Transverse colon (tissue), 4 donors: ENCODE results near the gene TMEM128. TPM values are rescaled to one million over a fixed set of nuclear protein-coding genes. Genes with fewer than 3 reads are reported as not detected.
"Not testable (repeated sequence)": the region's sequence is repeated elsewhere in the genome, so short reads cannot be mapped to it uniquely, and the experiment has no call there.

Source experiments
- DNase-seq: peaks from one replicate; pipeline ENCODE4 v3.0.0-alpha.2; 2019
- H3K27ac ChIP-seq, 4 donors: fragments of 200-600 bp; sonication (generic); 2 replicates each; pipeline ENCODE4 v1.5.1; 2016 to 2018; ENCODE audit warnings: inconsistent platforms in 4 of 4
- H3K27me3 ChIP-seq: fragments of 200-600 bp; sonication (generic); 2 replicates; pipeline ENCODE4 v1.5.1; 2017; ENCODE audit warnings: inconsistent platforms
- H3K36me3 ChIP-seq, 4 donors: fragments of 200-600 bp; sonication (generic); 2 replicates each; pipeline ENCODE4 v1.5.1; 2017 to 2019; ENCODE audit warnings: inconsistent platforms in 4 of 4
- H3K4me1 ChIP-seq, 4 donors: fragments of 200-600 bp; sonication (generic); 2 replicates each; pipeline ENCODE4 v1.5.1; 2017 to 2020; ENCODE audit warnings: inconsistent platforms in 4 of 4
- H3K4me3 ChIP-seq, 4 donors: fragments of 200-600 bp; sonication (generic); 1 replicate in 1 of 4; 2 replicates in 3 of 4; pipeline versions ENCODE4 v1.5.1 to v1.6.1; 2017 to 2019; ENCODE audit warnings: inconsistent platforms in 4 of 4
- H3K9me3 ChIP-seq, 2 donors: fragments of 200-600 bp; sonication (generic); 2 replicates each; pipeline ENCODE4 v1.5.1; 2017 to 2019; ENCODE audit warnings: inconsistent platforms in 2 of 2
- CTCF ChIP-seq, 5 experiments: fragments of 200-600 bp in 3 of 5; fragments of 450-650 bp in 2 of 5; sonication (generic) in 3 of 5; IDR thresholded peaks; 1 replicate in 2 of 5; 2 replicates in 3 of 5; pipeline ENCODE4 v1.5.1; 2016 to 2017; ENCODE audit warnings: antibody characterized with exemption in 5 of 5, inconsistent platforms in 3 of 5, mild to moderate bottlenecking in 2 of 5, moderate library complexity in 1 of 5
- EP300 ChIP-seq: sonication (generic); formaldehyde crosslinking; IDR thresholded peaks from one replicate; pipeline ENCODE4 v1.6.1; 2017; ENCODE audit warnings: antibody characterized with exemption, low read depth
- POLR2A ChIP-seq: fragments of 450-650 bp; IDR thresholded peaks from one replicate; pipeline ENCODE4 v1.6.1; 2016; ENCODE audit warnings: antibody characterized with exemption, mild to moderate bottlenecking, moderate library complexity
- POLR2AphosphoS5 ChIP-seq, 3 donors: sonication (generic); formaldehyde crosslinking; IDR thresholded peaks; one replicate each; pipeline ENCODE4 v1.6.1; 2016; ENCODE audit warnings: antibody characterized with exemption in 3 of 3
- WGBS, 2 donors: methylation state at CpG; one replicate each; pipeline ENCODE4 v1.1.5; 2018; ENCODE audit warnings: low coverage in 1 of 2; 5-methylcytosine and 5-hydroxymethylcytosine counted together
- in situ Hi-C, 4 donors: fragments of 200-750 bp; cut with MboI; loops; one replicate each; pipeline versions ENCODE4 v1.15.0 to v1.15.1; 2017; ENCODE audit warnings: low sequenced_read_pairs in 3 of 4, low pct_ligation_motif_present in 1 of 4, low pct_unique_long_range_greater_than_20kb in 1 of 4
- intact Hi-C: fragments of 100-400 bp; cut with DNase I; formaldehyde crosslinking; loops from one replicate; pipeline ENCODE4 v1.15.1; 2023; ENCODE audit warnings: low total_unique reads
- total RNA-seq, 4 donors: library from RNA; depleted of rRNA; stranded (reverse); fragments of >200 nt; gene quantifications; one replicate each; pipeline ENCODE4 v1.1.0, GENCODE V29; 2016

Gene TMEM128
- total RNA-seq, 4 donors from 2014 or later, result 8.8 to 22.0 (median 14.4) TPM

- no peaks in the 10 kb centered on the region for H3K4me1 ChIP-seq
- H3K36me3 ChIP-seq, result no peaks in the 10 kb centered on the region
- in situ Hi-C loops, result no loop called here
- 76 to 83% methylated on average over 2 to 10 of the region's 10 CpGs for WGBS, 2 donors
- H3K27me3 ChIP-seq, result peaks cover 31% of the 10 kb centered on the region
- no peaks in the 10 kb centered on the region for H3K9me3 ChIP-seq
- intact Hi-C loops, result no loop called here
- H3K4me3 ChIP-seq, result no peak overlapping the region
- no peak overlapping the region for H3K27ac ChIP-seq
- no peak for TF ChIP-seq POLR2AphosphoS5 (IDR thresholded peaks at IDR 0.05)
- TF ChIP-seq POLR2A, result no peak
- no peak for TF ChIP-seq CTCF (IDR thresholded peaks at IDR 0.05)
- no peak for TF ChIP-seq EP300
- no peak for DNase-seq
These were observed 44.2 kb downstream of the TMEM128 start for GRCh38 chr4:4203688-4204400.

GRCh38 chr4:4202510-4202909, 45.5 kb downstream of the TMEM128 start:
- DNase-seq, result no peak
- 75% methylated on average over 4 of the region's 4 CpGs; no CpG with 5 or more reads in 1 of the 2 donors for WGBS, 2 donors
- intact Hi-C loops, result no loop called here
- H3K27ac ChIP-seq, result no peak overlapping the region
- no peaks in the 10 kb centered on the region for H3K36me3 ChIP-seq
- no peak overlapping the region for H3K4me3 ChIP-seq
- H3K4me1 ChIP-seq, result no peaks in the 10 kb centered on the region
- in situ Hi-C loops, result no loop called here
- peaks cover 19% of the 10 kb centered on the region for H3K27me3 ChIP-seq
- no peaks in the 10 kb centered on the region for H3K9me3 ChIP-seq
- no peak for TF ChIP-seq POLR2A
- TF ChIP-seq CTCF (IDR thresholded peaks at IDR 0.05), result no peak
- no peak for TF ChIP-seq POLR2AphosphoS5 (IDR thresholded peaks at IDR 0.05)
- TF ChIP-seq EP300, result no peak

GRCh38 chr4:4200624-4201023, 47.4 kb downstream of the TMEM128 start:
- Histone ChIP-seq H3K27ac (no peak overlapping the region), H3K4me1 (no peaks in the 10 kb centered on the region), H3K36me3 (no peaks in the 10 kb centered on the region), H3K9me3 (no peaks in the 10 kb centered on the region), H3K27me3 (peaks cover 5% of the 10 kb centered on the region), H3K4me3 (no peak overlapping the region)
- intact Hi-C loops (no loop called here), in situ Hi-C loops (no loop called here)
- TF ChIP-seq POLR2AphosphoS5 (IDR thresholded peaks at IDR 0.05), result no peak
- TF ChIP-seq CTCF (IDR thresholded peaks at IDR 0.05), result no peak
- no peak for TF ChIP-seq POLR2A
- no peak for TF ChIP-seq EP300
- DNase-seq, result no peak
- 71% methylated on average over 4 of the region's 4 CpGs; no CpG with 5 or more reads in 1 of the 2 donors for WGBS, 2 donors

- Histone ChIP-seq H3K27ac (no peak overlapping the region), H3K36me3 (no peaks in the 10 kb centered on the region), H3K27me3 (peaks cover 3% of the 10 kb centered on the region), H3K4me3 (no peak overlapping the region), H3K9me3 (no peaks in the 10 kb centered on the region), H3K4me1 (no peaks in the 10 kb centered on the region)
- intact Hi-C loops (no loop called here), in situ Hi-C loops (no loop called here)
- DNase-seq, result no peak
- 90% methylated on average over 3 of the region's 3 CpGs; no CpG with 5 or more reads in 1 of the 2 donors for WGBS, 2 donors
- TF ChIP-seq POLR2AphosphoS5 (IDR thresholded peaks at IDR 0.05) (no peak), POLR2A (no peak), CTCF (IDR thresholded peaks at IDR 0.05) (no peak), EP300 (no peak)
These were observed 52.7 kb downstream of the TMEM128 start for GRCh38 chr4:4195354-4195753.

GRCh38 chr4:4188557-4188956, 59.5 kb downstream of the TMEM128 start:
- intact Hi-C loops, H3K4me1 ChIP-seq, in situ Hi-C loops, H3K36me3 ChIP-seq, H3K27ac ChIP-seq, DNase-seq, H3K9me3 ChIP-seq, H3K4me3 ChIP-seq: not testable (repeated sequence)
- WGBS, 2 donors, result 60% methylated on average over 3 of the region's 3 CpGs; no CpG with 5 or more reads in 1 of the 2 donors
- peaks cover 13% of the 10 kb centered on the region for H3K27me3 ChIP-seq
